PC-9 (cell line): Measurements from ENCODE around the gene MIER2.

Experiments
- CTCF ChIP-seq: fragments of 200-600 bp; sonication (generic); conservative IDR thresholded peaks from 2 replicates; pipeline ENCODE4 v1.6.1; 2017; ENCODE audit warnings: mixed run types, antibody characterized with exemption, mild to moderate bottlenecking, moderate library complexity
- EZH2 ChIP-seq: fragments of 200-600 bp; sonication (generic); IDR thresholded peaks from 2 replicates; pipeline ENCODE4 v1.8.0; 2017; ENCODE audit warnings: antibody characterized with exemption, low read depth

GRCh38 chr19:318509-318774 is 26.2 kb downstream of the MIER2 start:
- TF ChIP-seq CTCF, result no peak
- no peak for TF ChIP-seq EZH2
